KOPT-K1 (cell line): Measurements from ENCODE around the gene RANBP9.

Experiments used
- H3K27ac ChIP-seq: fragments of 200-600 bp; sonication (generic); 2 replicates; pipeline ENCODE4 v1.5.1; 2016; ENCODE audit warnings: antibody characterized with exemption, mild to moderate bottlenecking, low read depth, low read length; ENCODE audit not compliant: poor library complexity, severe bottlenecking
- H3K36me3 ChIP-seq: fragments of 200-600 bp; sonication (generic); 2 replicates; pipeline ENCODE4 v1.5.1; 2017; ENCODE audit warnings: antibody characterized with exemption, mild to moderate bottlenecking, low read length, moderate library complexity; ENCODE audit not compliant: insufficient read depth
- H3K9me3 ChIP-seq: fragments of 200-600 bp; sonication (generic); 2 replicates; pipeline ENCODE4 v1.5.1; 2017; ENCODE audit warnings: antibody characterized with exemption, low read length, mild to moderate bottlenecking; ENCODE audit not compliant: insufficient read depth, poor library complexity, severe bottlenecking

Gene RANBP9

GRCh38 chr6:13624871-13625288 is 86.8 kb downstream of the RANBP9 start:
- Histone ChIP-seq H3K36me3 (peaks cover 100% of the 10 kb centered on the region), H3K9me3 (no peaks in the 10 kb centered on the region), H3K27ac (no peak overlapping the region)

GRCh38 chr6:13617066-13617465 is 94.6 kb downstream of the RANBP9 start:
- no peak overlapping the region for H3K27ac ChIP-seq
- H3K9me3 ChIP-seq = no peaks in the 10 kb centered on the region
- H3K36me3 ChIP-seq = peaks cover 55% of the 10 kb centered on the region

- Histone ChIP-seq H3K27ac (peak overlapping the region; percentile 81), H3K9me3 (no peaks in the 10 kb centered on the region), H3K36me3 (peaks cover 42% of the 10 kb centered on the region)
Observed at GRCh38 chr6:13615792-13616120, 95.9 kb downstream of the RANBP9 start.

- Histone ChIP-seq H3K36me3 (peaks cover 36% of the 10 kb centered on the region), H3K9me3 (no peaks in the 10 kb centered on the region), H3K27ac (peak within 1 kb of the TSS; percentile 81)
Observed at GRCh38 chr6:13614926-13615791, 96.5 kb downstream of the RANBP9 start, which contains the start of gene NOL7. TSS of gene NOL7 (plus strand) at chr6:13615335. CDS start at chr6:13615359, 24 bp downstream.

GRCh38 chr6:13614126-13614925 is 97.3 kb downstream of the RANBP9 start:
- Histone ChIP-seq H3K27ac (peak overlapping the region; percentile 81), H3K9me3 (no peaks in the 10 kb centered on the region), H3K36me3 (peaks cover 27% of the 10 kb centered on the region)

GRCh38 chr6:13613029-13613594 is 98.5 kb downstream of the RANBP9 start:
- Histone ChIP-seq H3K9me3 (no peaks in the 10 kb centered on the region), H3K36me3 (peaks cover 17% of the 10 kb centered on the region), H3K27ac (no peak overlapping the region)

- peaks cover 4% of the 10 kb centered on the region for H3K36me3 ChIP-seq
- no peak overlapping the region for H3K27ac ChIP-seq
- H3K9me3 ChIP-seq = no peaks in the 10 kb centered on the region
Observed at GRCh38 chr6:13611715-13612114, 99.9 kb downstream of the RANBP9 start.

GRCh38 chr6:13605634-13606033 is 106.0 kb downstream of the RANBP9 start:
- peaks cover 9% of the 10 kb centered on the region for H3K36me3 ChIP-seq
- H3K27ac ChIP-seq = no peak overlapping the region

GRCh38 chr6:13604546-13605416 is 106.9 kb downstream of the RANBP9 start:
- H3K36me3 ChIP-seq = peaks cover 9% of the 10 kb centered on the region
- no peak overlapping the region for H3K27ac ChIP-seq
- no peaks in the 10 kb centered on the region for H3K9me3 ChIP-seq

More at GRCh38 chr6:13605634-13606033, 106.0 kb downstream of the RANBP9 start:
- no peaks in the 10 kb centered on the region for H3K9me3 ChIP-seq

GRCh38 chr6:13604135-13604534 is 107.5 kb downstream of the RANBP9 start:
- H3K36me3 ChIP-seq = peaks cover 9% of the 10 kb centered on the region
- H3K27ac ChIP-seq = no peak overlapping the region
- H3K9me3 ChIP-seq = no peaks in the 10 kb centered on the region

GRCh38 chr6:13600036-13600435 is 111.6 kb downstream of the RANBP9 start:
- no peak overlapping the region for H3K27ac ChIP-seq
- no peaks in the 10 kb centered on the region for H3K9me3 ChIP-seq
- peaks cover 36% of the 10 kb centered on the region for H3K36me3 ChIP-seq

- H3K9me3 ChIP-seq = no peaks in the 10 kb centered on the region
- no peak overlapping the region for H3K27ac ChIP-seq
- H3K36me3 ChIP-seq = peaks cover 49% of the 10 kb centered on the region
Observed at GRCh38 chr6:13597073-13597472, 114.6 kb downstream of the RANBP9 start.

GRCh38 chr6:13593720-13594119 is 117.9 kb downstream of the RANBP9 start:
- Histone ChIP-seq H3K36me3 (peaks cover 62% of the 10 kb centered on the region), H3K9me3 (no peaks in the 10 kb centered on the region), H3K27ac (no peak overlapping the region)

GRCh38 chr6:13593103-13593502 is 118.5 kb downstream of the RANBP9 start:
- Histone ChIP-seq H3K36me3 (peaks cover 65% of the 10 kb centered on the region), H3K9me3 (no peaks in the 10 kb centered on the region), H3K27ac (no peak overlapping the region)
